ENCODE measurements around the gene GLIS1. TPM values are rescaled to one million over a fixed set of nuclear protein-coding genes. Genes with fewer than 3 reads are reported as not detected.

GLIS1 gene
- total RNA-seq, 1 donor from 2014 or later, result 1.2 TPM

GRCh38 chr1:53695116-53695515 lies 43.8 kb downstream of the GLIS1 start:
- no peaks in the 10 kb centered on the region for H3K27me3 ChIP-seq
- intact Hi-C loops (cut with DNase I), result no loop called here
- no peak overlapping the region for H3K4me3 ChIP-seq
- TF ChIP-seq, protein P1, sequence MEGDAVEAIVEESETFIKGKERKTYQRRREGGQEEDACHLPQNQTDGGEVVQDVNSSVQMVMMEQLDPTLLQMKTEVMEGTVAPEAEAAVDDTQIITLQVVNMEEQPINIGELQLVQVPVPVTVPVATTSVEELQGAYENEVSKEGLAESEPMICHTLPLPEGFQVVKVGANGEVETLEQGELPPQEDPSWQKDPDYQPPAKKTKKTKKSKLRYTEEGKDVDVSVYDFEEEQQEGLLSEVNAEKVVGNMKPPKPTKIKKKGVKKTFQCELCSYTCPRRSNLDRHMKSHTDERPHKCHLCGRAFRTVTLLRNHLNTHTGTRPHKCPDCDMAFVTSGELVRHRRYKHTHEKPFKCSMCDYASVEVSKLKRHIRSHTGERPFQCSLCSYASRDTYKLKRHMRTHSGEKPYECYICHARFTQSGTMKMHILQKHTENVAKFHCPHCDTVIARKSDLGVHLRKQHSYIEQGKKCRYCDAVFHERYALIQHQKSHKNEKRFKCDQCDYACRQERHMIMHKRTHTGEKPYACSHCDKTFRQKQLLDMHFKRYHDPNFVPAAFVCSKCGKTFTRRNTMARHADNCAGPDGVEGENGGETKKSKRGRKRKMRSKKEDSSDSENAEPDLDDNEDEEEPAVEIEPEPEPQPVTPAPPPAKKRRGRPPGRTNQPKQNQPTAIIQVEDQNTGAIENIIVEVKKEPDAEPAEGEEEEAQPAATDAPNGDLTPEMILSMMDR (IDR thresholded peaks at IDR 0.05), result no peak
- TF ChIP-seq POLR2A (IDR thresholded peaks at IDR 0.05), result no peak
- no peaks in the 10 kb centered on the region for H3K9me3 ChIP-seq
- no peak overlapping the region for H3K27ac ChIP-seq
- no peaks in the 10 kb centered on the region for H3K36me3 ChIP-seq
- no peak for DNase-seq (ENCODE audit: extremely low spot score in 2 of 2)
- H3K4me1 ChIP-seq, result peaks cover 20% of the 10 kb centered on the region

DNA sequence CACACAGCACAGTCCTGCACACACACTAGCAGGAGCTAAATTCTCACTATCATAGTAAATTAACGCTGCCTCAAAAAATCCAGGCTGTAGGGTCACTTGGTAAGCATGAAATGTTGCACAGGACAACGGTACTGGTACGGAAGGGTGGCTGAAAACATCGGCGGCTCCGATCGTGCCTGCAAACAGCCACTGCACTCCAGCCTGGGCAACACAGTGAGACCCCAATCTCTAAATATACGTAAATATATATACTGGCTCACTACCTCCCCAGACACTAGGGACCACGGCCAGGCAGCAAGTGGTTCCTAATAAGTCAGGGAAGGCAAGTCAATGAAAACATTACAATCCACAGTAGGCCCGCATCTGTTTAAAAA lies 44.3 kb downstream of the GLIS1 start:
- no peaks in the 10 kb centered on the region for H3K27me3 ChIP-seq
- DNase-seq (ENCODE audit: extremely low spot score in 2 of 2), result no peak
- no peaks in the 10 kb centered on the region for H3K36me3 ChIP-seq
- H3K4me1 ChIP-seq, result peaks cover 20% of the 10 kb centered on the region
- no peaks in the 10 kb centered on the region for H3K9me3 ChIP-seq
- TF ChIP-seq, protein P1 (IDR thresholded peaks at IDR 0.05), result no peak
- no peak for TF ChIP-seq POLR2A (IDR thresholded peaks at IDR 0.05)
- intact Hi-C loops (cut with DNase I), result no loop called here
- H3K4me3 ChIP-seq, result no peak overlapping the region
- no peak overlapping the region for H3K27ac ChIP-seq

- intact Hi-C loops (cut with DNase I), result no loop called here
- no peaks in the 10 kb centered on the region for H3K36me3 ChIP-seq
- no peak overlapping the region for H3K27ac ChIP-seq
- TF ChIP-seq POLR2A (IDR thresholded peaks at IDR 0.05) (no peak), POLR2AphosphoS5 (IDR thresholded peaks at IDR 0.05; ENCODE audit: insufficient read depth in 1 of 2, low read depth in 1 of 2) (no peak)
- TF ChIP-seq, protein P1 (IDR thresholded peaks at IDR 0.05), result no peak
- H3K4me3 ChIP-seq, result no peak overlapping the region
- H3K4me1 ChIP-seq, result peaks cover 20% of the 10 kb centered on the region
- H3K27me3 ChIP-seq, result no peaks in the 10 kb centered on the region
- no peak for DNase-seq (ENCODE audit: extremely low spot score in 2 of 2)
- H3K9me3 ChIP-seq, result no peaks in the 10 kb centered on the region
Observed at GRCh38 chr1:53693773-53694717, 44.9 kb downstream of the GLIS1 start.

- TF ChIP-seq, protein P1 (IDR thresholded peaks at IDR 0.05), result no peak
- no peak for TF ChIP-seq POLR2A (IDR thresholded peaks at IDR 0.05)
- TF ChIP-seq POLR2AphosphoS5 (IDR thresholded peaks at IDR 0.05; ENCODE audit: insufficient read depth in 1 of 2, low read depth in 1 of 2), result peak in 1 of 2 donors; percentile 14
- Histone ChIP-seq H3K4me3 (no peak overlapping the region), H3K36me3 (no peaks in the 10 kb centered on the region), H3K9me3 (no peaks in the 10 kb centered on the region), H3K27ac (no peak overlapping the region), H3K4me1 (peaks cover 14% of the 10 kb centered on the region), H3K27me3 (no peaks in the 10 kb centered on the region)
- DNase-seq (ENCODE audit: extremely low spot score in 2 of 2), result no peak
- intact Hi-C loops (cut with DNase I), result no loop called here
Observed at GRCh38 chr1:53693339-53693738, 45.6 kb downstream of the GLIS1 start.

GRCh38 chr1:53691326-53691725 lies 47.6 kb downstream of the GLIS1 start:
- Histone ChIP-seq H3K27ac (no peak overlapping the region), H3K4me1 (no peaks in the 10 kb centered on the region), H3K27me3 (no peaks in the 10 kb centered on the region), H3K36me3 (no peaks in the 10 kb centered on the region), H3K9me3 (no peaks in the 10 kb centered on the region), H3K4me3 (no peak overlapping the region)
- TF ChIP-seq POLR2A (IDR thresholded peaks at IDR 0.05) (no peak), POLR2AphosphoS5 (IDR thresholded peaks at IDR 0.05; ENCODE audit: insufficient read depth in 1 of 2, low read depth in 1 of 2) (no peak)
- TF ChIP-seq, protein P1 (IDR thresholded peaks at IDR 0.05), result no peak
- DNase-seq (ENCODE audit: extremely low spot score in 2 of 2), result no peak
- intact Hi-C loops (cut with DNase I), result no loop called here

Measured in vagina (tissue), 2 donors.